BJ (cell line): ENCODE data around the gene GRIN3A. TPM values are rescaled to one million over a fixed set of nuclear protein-coding genes. Genes with fewer than 3 reads are reported as not detected.

ENCODE experiments used
- CTCF ChIA-PET: fragments of 350-600 bp; formaldehyde crosslinking; extraction: SDS; loops from one replicate; lab custom pipeline; 2021; ENCODE audit warnings: antibody characterized with exemption, inconsistent platforms; lab: Yijun Ruan, JAX
- POLR2A ChIA-PET: fragments of 300-600 bp; sonication (Branson Sonifier 250); formaldehyde crosslinking; extraction: SDS; loops from one replicate; lab custom pipeline; 2021; ENCODE audit warnings: antibody characterized with exemption; lab: Charles Lee
- DNase-seq: peaks from one replicate; pipeline ENCODE4 v3.0.0-alpha.2; 2011; ENCODE audit warnings: low read depth
- H3K27me3 ChIP-seq: 2 replicates; pipeline ENCODE4 v1.6.0; 2011; ENCODE audit warnings: low read length; ENCODE audit not compliant: control insufficient read depth, insufficient read depth
- H3K36me3 ChIP-seq: 2 replicates; pipeline ENCODE4 v1.5.1; 2011; ENCODE audit warnings: low read length; ENCODE audit not compliant: control insufficient read depth, insufficient read depth
- H3K4me3 ChIP-seq: 2 replicates; pipeline ENCODE4 v1.5.1; 2011; ENCODE audit warnings: low read depth, mild to moderate bottlenecking, control low read depth, low read length
- polyA plus RNA-seq: library from polyadenylated mRNA; depleted of rRNA; stranded (reverse); fragments of >200 nt; gene quantifications from 2 replicates; pipeline ENCODE4 v1.2.3, GENCODE V29; 2011
- TF ChIP-seq, protein P1 (sequence below): IDR thresholded peaks from 2 replicates; pipeline ENCODE4 v1.5.1; 2011; ENCODE audit warnings: low read depth, mild to moderate bottlenecking, control low read depth, inconsistent platforms, low read length, moderate library complexity; ENCODE audit not compliant: insufficient read depth

GRIN3A gene
- polyA plus RNA-seq, 1 experiment, result not detected

DNA sequence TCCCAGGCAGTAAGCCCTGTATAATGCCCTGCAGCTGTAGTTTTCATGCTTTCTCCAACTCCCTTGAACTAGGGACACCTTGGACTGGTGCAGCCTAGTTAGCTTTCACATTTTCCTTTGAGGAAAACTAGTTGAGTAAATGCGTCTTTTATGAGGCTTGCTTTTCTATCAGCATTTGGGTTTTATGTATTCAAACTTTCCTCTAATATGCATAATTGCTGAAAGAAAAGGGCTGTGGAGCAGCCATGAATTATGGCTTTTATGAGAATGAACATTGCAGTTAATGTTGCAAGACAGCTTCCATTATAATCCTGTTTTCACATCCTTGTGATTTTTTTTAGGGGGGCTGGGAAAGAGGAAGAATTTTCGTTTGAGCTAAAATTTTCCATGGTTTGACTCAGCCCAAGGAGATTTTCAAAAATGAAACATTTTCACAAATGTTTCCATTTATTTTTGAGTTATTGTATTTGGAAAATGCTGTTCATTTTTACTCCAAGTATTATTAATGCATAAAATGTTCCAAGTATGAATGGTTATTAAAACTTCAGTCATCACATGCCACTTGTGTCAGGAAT lies 85.8 kb downstream of the GRIN3A start:
- Histone ChIP-seq H3K4me3 (no peak overlapping the region), H3K27me3 (no peaks in the 10 kb centered on the region), H3K36me3 (no peaks in the 10 kb centered on the region)
- CTCF ChIA-PET, result no interaction called here
- POLR2A ChIA-PET, result no interaction called here
- DNase-seq, result no peak
- TF ChIP-seq, protein P1, sequence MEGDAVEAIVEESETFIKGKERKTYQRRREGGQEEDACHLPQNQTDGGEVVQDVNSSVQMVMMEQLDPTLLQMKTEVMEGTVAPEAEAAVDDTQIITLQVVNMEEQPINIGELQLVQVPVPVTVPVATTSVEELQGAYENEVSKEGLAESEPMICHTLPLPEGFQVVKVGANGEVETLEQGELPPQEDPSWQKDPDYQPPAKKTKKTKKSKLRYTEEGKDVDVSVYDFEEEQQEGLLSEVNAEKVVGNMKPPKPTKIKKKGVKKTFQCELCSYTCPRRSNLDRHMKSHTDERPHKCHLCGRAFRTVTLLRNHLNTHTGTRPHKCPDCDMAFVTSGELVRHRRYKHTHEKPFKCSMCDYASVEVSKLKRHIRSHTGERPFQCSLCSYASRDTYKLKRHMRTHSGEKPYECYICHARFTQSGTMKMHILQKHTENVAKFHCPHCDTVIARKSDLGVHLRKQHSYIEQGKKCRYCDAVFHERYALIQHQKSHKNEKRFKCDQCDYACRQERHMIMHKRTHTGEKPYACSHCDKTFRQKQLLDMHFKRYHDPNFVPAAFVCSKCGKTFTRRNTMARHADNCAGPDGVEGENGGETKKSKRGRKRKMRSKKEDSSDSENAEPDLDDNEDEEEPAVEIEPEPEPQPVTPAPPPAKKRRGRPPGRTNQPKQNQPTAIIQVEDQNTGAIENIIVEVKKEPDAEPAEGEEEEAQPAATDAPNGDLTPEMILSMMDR, result no peak

GRCh38 chr9:101650142-101650541 lies 88.3 kb downstream of the GRIN3A start:
- no peaks in the 10 kb centered on the region for H3K27me3 ChIP-seq
- CTCF ChIA-PET, result no interaction called here
- POLR2A ChIA-PET, result no interaction called here
- H3K4me3 ChIP-seq, result no peak overlapping the region
- H3K36me3 ChIP-seq, result no peaks in the 10 kb centered on the region
- no peak for DNase-seq
- TF ChIP-seq, protein P1, result no peak

- ChIA-PET POLR2A (no interaction called here), CTCF (interaction anchor here (0.7 kb wide), 1 partner anchor 8 kb away, joined by 3 read pairs; no protein-coding TSS in a partner anchor)
- H3K36me3 ChIP-seq, result no peaks in the 10 kb centered on the region
- no peak for DNase-seq
- TF ChIP-seq, protein P1, result no peak
- H3K27me3 ChIP-seq, result no peaks in the 10 kb centered on the region
- H3K4me3 ChIP-seq, result no peak overlapping the region
Measured at GRCh38 chr9:101648493-101648892, 90.0 kb downstream of the GRIN3A start.

GRCh38 chr9:101639785-101640665 lies 98.4 kb downstream of the GRIN3A start:
- no peaks in the 10 kb centered on the region for H3K36me3 ChIP-seq
- ChIA-PET CTCF (interaction anchor here (1.7 kb wide), 1 partner anchor 18 kb away, joined by 6 read pairs; no protein-coding TSS in a partner anchor), POLR2A (no interaction called here)
- TF ChIP-seq, protein P1, result no peak
- H3K4me3 ChIP-seq, result no peak overlapping the region
- DNase-seq, result no peak
- no peaks in the 10 kb centered on the region for H3K27me3 ChIP-seq

- ChIA-PET CTCF (interaction anchor here (1.7 kb wide), 1 partner anchor 19 kb away, joined by 6 read pairs; no protein-coding TSS in a partner anchor), POLR2A (no interaction called here)
- H3K36me3 ChIP-seq, result no peaks in the 10 kb centered on the region
Measured at GRCh38 chr9:101639311-101639710, 99.1 kb downstream of the GRIN3A start.

More at GRCh38 chr9:101639311-101639710, 99.1 kb downstream of the GRIN3A start:
- no peak for DNase-seq
- no peaks in the 10 kb centered on the region for H3K27me3 ChIP-seq
- TF ChIP-seq, protein P1, result no peak
- H3K4me3 ChIP-seq, result no peak overlapping the region
